Measurements from ENCODE around the gene EYA4. TPM values are rescaled to one million over a fixed set of nuclear protein-coding genes. Genes with fewer than 3 reads are reported as not detected.
A peak's percentile ranks its signal among the peaks of the same experiment; 100 is the strongest.

Gene EYA4
- total and polyA plus RNA-seq, 2 of the 4 experiments (the other 2 are of a cell fraction) = 5.7 to 11.1 TPM

GRCh38 chr6:133309579-133309978 is 68.4 kb downstream of the EYA4 start:
- Histone ChIP-seq H3K4ac (ENCODE audit: low read depth, low read length) (no peak overlapping the region), H3K27ac (ENCODE audit: insufficient read depth, low read length) (no peak overlapping the region), H2BK20ac (ENCODE audit: low read depth, low read length) (no peak overlapping the region), H4K91ac (ENCODE audit: insufficient read depth, low read depth, low read length) (no peak overlapping the region), H2AFZ (replicated peaks; ENCODE audit: low read length, poor library complexity) (no peak overlapping the region), H3K23ac (ENCODE audit: low read depth, low read length) (no peak overlapping the region), H4K8ac (ENCODE audit: low read depth in 2 of 2, low read length in 2 of 2) (no peak overlapping the region), H4K20me1 (ENCODE audit: insufficient read depth, low read length) (no peaks in the 10 kb centered on the region), H2BK120ac (ENCODE audit: low read depth, low read length) (no peak overlapping the region), H2AK5ac (ENCODE audit: low read depth, low read length) (no peak overlapping the region), H3K18ac (ENCODE audit: low read depth, low read length) (no peak overlapping the region), H3K56ac (ENCODE audit: extremely low read depth, insufficient read depth, low read length) (no peak overlapping the region), H3K14ac (replicated peaks; ENCODE audit: low read depth, low read length) (no peak overlapping the region), H3K4me1 (ENCODE audit: control insufficient read depth, insufficient read depth, low read length) (no peaks in the 10 kb centered on the region), H3K4me3 (ENCODE audit: insufficient read depth, low read depth, low read length) (no peak overlapping the region), H3K79me1 (ENCODE audit: low read depth in 1 of 2, low read length in 2 of 2) (peaks cover 3 to 14% of the 10 kb centered on the region in 2 experiments; a peak in 3 of 4 replicates), H4K5ac (ENCODE audit: low read depth, low read length) (no peak overlapping the region), H3K9me1 (ENCODE audit: insufficient read depth, low read length) (no peaks in the 10 kb centered on the region), H3K27me3 (ENCODE audit: control insufficient read depth, insufficient read depth, low read length) (no peaks in the 10 kb centered on the region), H2AK9ac (replicated peaks; ENCODE audit: low read depth, low read length, poor library complexity) (no peak overlapping the region), H2BK5ac (ENCODE audit: low read depth, low read length, poor library complexity, severe bottlenecking) (no peak overlapping the region), H3K36me3 (ENCODE audit: control insufficient read depth, insufficient read depth, low read length) (no peaks in the 10 kb centered on the region), H2BK15ac (ENCODE audit: low read depth, low read length) (no peak overlapping the region), H3K4me2 (ENCODE audit: low read depth, low read length) (no peak overlapping the region), H3K9ac (ENCODE audit: low read depth, low read length) (no peak overlapping the region), H3K9me3 (ENCODE audit: control insufficient read depth, insufficient read depth, low read length) (no peaks in the 10 kb centered on the region)
- no peak for DNase-seq
- no TSS peak for BruUV-seq (replicated peaks)
- dilution Hi-C loops (cut with HindIII; ENCODE audit: low sequenced_read_pairs, unreplicated experiment) = no loop called here
- POLR2A ChIA-PET (ENCODE audit: unreplicated experiment) = no interaction called here
- TF ChIP-seq ELK1 (IDR thresholded peaks at IDR 0.05; ENCODE audit: borderline replicate concordance, low read depth, low read length) = no peak
- peak; percentile 48 for TF ChIP-seq CEBPB (IDR thresholded peaks at IDR 0.05; ENCODE audit: low read depth, low read length)
- CTCF ChIA-PET = no interaction called here
- 100% methylated on average over 1 of the region's 3 CpGs; no CpG with 5 or more reads in 1 of the 2 experiments for WGBS, 2 experiments (ENCODE audit: extremely low coverage in 2 of 2, insufficient read length in 1 of 2)
- no peak for ATAC-seq (ENCODE audit: low read depth)
- intact Hi-C loops (cut with micrococcal nuclease) = no loop called here
- in situ Hi-C loops (cut with MboI; ENCODE audit: low sequenced_read_pairs) = no loop called here

Data from IMR-90 (cell line).